PC-9 (cell line): ENCODE measurements around the gene POLG2.
"Not testable (repeated sequence)": the region's sequence is repeated elsewhere in the genome, so short reads cannot be mapped to it uniquely, and the experiment has no call there.

Experiments used
- EZH2 ChIP-seq: fragments of 200-600 bp; sonication (generic); IDR thresholded peaks from 2 replicates; pipeline ENCODE4 v1.8.0; 2017; ENCODE audit warnings: antibody characterized with exemption, low read depth
- TF ChIP-seq, protein P1 (sequence below): fragments of 200-600 bp; sonication (generic); conservative IDR thresholded peaks from 2 replicates; pipeline ENCODE4 v1.6.1; 2017; ENCODE audit warnings: mixed run types, antibody characterized with exemption, mild to moderate bottlenecking, moderate library complexity

DNA sequence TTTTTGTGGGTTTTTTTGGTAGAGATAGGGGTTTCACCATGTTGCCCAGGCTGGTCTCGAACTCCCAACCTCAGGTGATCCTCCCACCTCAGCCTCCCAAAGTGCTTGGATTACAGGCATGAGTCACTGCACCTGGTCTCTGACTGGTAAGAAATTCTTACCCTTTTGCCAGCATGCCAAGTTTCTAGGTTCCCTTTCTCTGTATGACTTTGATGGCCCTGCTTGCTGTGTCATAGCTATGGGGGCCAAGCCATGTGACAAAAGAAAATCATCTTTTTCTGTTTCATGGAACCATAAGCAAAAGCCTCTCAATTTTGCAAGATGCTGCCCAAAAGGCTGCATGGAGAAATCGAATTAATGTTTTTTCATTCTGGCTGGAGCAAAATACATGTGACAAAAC lies 66.8 kb downstream of the POLG2 start:
- TF ChIP-seq, protein P1, sequence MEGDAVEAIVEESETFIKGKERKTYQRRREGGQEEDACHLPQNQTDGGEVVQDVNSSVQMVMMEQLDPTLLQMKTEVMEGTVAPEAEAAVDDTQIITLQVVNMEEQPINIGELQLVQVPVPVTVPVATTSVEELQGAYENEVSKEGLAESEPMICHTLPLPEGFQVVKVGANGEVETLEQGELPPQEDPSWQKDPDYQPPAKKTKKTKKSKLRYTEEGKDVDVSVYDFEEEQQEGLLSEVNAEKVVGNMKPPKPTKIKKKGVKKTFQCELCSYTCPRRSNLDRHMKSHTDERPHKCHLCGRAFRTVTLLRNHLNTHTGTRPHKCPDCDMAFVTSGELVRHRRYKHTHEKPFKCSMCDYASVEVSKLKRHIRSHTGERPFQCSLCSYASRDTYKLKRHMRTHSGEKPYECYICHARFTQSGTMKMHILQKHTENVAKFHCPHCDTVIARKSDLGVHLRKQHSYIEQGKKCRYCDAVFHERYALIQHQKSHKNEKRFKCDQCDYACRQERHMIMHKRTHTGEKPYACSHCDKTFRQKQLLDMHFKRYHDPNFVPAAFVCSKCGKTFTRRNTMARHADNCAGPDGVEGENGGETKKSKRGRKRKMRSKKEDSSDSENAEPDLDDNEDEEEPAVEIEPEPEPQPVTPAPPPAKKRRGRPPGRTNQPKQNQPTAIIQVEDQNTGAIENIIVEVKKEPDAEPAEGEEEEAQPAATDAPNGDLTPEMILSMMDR, result not testable (repeated sequence)
- TF ChIP-seq EZH2, result not testable (repeated sequence)
